Measurements from ENCODE around the gene GAA.

Gene GAA

DNA sequence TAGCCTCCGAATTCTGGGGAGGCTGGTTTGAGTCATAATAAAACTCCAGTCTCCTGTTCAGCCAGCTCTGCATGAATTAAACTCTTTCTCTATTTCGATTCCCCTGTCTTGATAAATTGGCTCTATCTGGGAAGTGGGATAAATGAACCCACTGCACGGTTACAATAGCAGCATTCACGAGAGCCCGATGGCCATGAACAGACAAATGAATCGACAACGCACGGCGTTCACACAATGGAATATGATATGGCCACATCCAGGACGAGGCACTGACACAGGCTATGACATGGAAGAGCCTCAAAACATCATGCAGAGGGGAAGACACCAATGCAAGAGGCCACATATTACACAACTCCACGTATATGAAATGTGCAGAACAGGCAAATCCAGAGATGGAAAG is 62.8 kb downstream of the GAA start:
- TF ChIP-seq, protein P1, sequence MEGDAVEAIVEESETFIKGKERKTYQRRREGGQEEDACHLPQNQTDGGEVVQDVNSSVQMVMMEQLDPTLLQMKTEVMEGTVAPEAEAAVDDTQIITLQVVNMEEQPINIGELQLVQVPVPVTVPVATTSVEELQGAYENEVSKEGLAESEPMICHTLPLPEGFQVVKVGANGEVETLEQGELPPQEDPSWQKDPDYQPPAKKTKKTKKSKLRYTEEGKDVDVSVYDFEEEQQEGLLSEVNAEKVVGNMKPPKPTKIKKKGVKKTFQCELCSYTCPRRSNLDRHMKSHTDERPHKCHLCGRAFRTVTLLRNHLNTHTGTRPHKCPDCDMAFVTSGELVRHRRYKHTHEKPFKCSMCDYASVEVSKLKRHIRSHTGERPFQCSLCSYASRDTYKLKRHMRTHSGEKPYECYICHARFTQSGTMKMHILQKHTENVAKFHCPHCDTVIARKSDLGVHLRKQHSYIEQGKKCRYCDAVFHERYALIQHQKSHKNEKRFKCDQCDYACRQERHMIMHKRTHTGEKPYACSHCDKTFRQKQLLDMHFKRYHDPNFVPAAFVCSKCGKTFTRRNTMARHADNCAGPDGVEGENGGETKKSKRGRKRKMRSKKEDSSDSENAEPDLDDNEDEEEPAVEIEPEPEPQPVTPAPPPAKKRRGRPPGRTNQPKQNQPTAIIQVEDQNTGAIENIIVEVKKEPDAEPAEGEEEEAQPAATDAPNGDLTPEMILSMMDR (IDR thresholded peaks at IDR 0.05; ENCODE audit: low read depth, low read length), result no peak
- no peak overlapping the region for H3K4me3 ChIP-seq (ENCODE audit: low read depth, low read length)

DNA sequence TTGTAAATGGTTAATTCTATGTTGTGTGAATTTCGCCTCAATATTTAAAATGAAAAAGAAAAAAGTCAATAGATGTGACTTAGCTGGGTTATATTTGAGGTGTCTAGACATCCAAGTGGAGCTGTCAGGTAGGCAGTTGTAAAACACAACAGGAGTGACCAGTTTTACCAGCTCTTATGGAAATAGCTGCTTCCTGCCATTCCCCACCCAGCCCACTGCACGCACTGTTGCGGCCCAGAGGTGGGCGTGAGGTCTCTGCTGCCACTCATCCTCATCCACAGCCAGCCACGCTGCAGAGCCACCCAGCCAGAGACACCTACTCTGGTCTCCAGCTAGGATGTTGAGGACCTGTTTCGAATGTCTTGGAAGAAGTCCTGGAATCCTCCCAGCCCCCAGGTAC is 65.1 kb downstream of the GAA start:
- TF ChIP-seq, protein P1 (IDR thresholded peaks at IDR 0.05; ENCODE audit: low read depth, low read length), result no peak
- no peak overlapping the region for H3K4me3 ChIP-seq (ENCODE audit: low read depth, low read length)

DNA sequence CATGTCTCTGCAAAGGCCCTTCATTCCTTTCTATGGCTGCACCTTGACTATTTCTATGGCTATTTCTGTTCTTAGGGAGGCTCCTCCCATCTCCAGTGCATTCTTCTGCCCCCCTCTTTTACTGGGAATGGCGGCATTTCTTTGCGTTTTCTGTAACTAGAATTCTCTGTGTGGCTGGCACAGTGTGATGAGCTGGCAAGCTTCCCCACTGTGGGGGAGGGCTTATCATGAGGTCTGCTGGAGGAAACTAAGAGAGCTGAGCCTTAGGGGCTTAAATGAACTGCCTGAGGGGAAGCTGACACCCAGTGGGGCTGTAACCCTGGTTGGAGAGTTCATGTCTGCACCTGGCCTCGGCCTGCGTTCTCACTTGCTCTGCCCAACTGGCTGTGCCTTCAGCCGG is 67.0 kb downstream of the GAA start:
- no peak overlapping the region for H3K4me3 ChIP-seq (ENCODE audit: low read depth, low read length)
- TF ChIP-seq, protein P1 (IDR thresholded peaks at IDR 0.05; ENCODE audit: low read depth, low read length), result no peak

DNA sequence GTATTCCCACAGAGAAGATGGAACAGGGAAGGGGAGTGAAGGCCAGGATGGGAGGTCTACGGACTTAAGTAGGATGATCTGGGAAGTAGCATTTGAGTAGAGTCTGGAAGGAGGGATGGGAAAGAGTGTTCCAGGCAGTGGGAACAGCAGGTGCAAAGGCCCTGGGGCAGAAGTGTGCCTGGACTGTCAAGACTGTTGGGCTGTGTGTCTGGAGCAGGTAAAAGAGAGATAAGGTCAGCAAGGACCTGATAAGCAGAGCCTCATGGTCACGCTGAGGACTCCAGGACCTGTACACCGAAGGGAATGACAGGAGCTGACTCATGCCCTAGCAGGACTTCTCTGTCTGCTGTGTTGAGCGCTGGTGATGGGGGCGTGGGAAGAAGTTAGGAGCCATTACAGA is 67.7 kb downstream of the GAA start:
- TF ChIP-seq, protein P1 (IDR thresholded peaks at IDR 0.05; ENCODE audit: low read depth, low read length), result no peak
- H3K4me3 ChIP-seq (ENCODE audit: low read depth, low read length), result no peak overlapping the region

Data from WI38 (cell line).